ENCODE measurements around the gene PHF19. TPM values are rescaled to one million over a fixed set of nuclear protein-coding genes. Genes with fewer than 3 reads are reported as not detected.
A peak's percentile ranks its signal among the peaks of the same experiment; 100 is the strongest.

PHF19 gene
- total RNA-seq, 2 experiments from 2014 or later = 60.3 to 63.0 TPM

DNA sequence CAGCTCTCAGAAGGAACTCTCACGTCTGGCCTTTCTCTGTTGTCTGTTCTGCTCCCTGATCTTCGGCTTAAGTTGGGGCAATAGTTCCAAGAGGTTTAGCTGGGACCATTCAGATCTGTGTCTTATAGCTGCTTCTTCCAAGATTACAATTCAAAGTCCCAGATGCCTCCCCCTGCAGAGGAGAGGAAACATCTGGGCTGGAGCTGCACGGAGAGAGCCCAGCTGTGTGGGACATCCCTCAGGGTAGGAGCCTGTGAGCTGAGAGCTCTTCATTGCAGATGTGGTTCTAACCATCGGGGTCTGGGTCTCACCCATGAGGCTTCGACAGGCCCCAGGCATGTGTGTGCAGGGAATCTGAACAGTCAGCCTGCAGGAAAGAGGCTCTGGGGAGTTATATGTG lies 9.0 kb upstream of the PHF19 start:
- ATAC-seq (ENCODE audit: poor library complexity) = no peak

DNA sequence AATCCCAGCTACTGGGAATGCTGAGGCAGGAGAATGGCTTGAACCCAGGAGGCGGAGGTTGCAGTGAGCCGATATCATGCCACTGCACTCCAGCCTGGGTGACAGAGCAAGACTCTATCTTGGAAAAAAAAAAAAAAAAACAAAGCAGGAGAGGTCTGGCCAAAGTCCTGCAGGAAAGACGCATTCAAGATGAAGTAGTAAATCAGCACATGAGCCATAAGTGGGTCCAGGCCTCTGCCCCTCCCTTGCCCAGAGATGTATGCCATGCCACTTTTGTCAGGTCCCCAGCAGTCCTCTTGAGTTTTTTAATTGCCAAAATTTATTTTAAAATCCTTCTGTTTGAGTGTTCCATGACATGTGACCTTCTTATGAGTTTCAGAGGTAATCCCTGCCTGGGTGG lies 8.5 kb upstream of the PHF19 start:
- intact Hi-C loops (cut with DNase I, micrococcal nuclease) = no loop called here
- Histone ChIP-seq H3K27me3 (ENCODE audit: control insufficient read depth in 1 of 2, insufficient read depth in 2 of 2, low read length in 2 of 2) (no peaks in the 10 kb centered on the region), H3K27ac (ENCODE audit: low read depth in 1 of 2, low read length in 2 of 2) (no peak overlapping the region), H3K4me3 (ENCODE audit: low read length) (no peak overlapping the region), H3K36me3 (ENCODE audit: insufficient read depth, low read length) (no peaks in the 10 kb centered on the region), H3K9me3 (ENCODE audit: control insufficient read depth in 1 of 2, insufficient read depth in 1 of 2, low read length in 2 of 2) (no peaks in the 10 kb centered on the region), H3K4me1 (ENCODE audit: insufficient read depth, low read length) (peaks cover 68% of the 10 kb centered on the region)
- Mint-ChIP-seq H3K27me3 (no peaks in the 10 kb centered on the region), H3K27ac (no peak overlapping the region), H3K4me1 (ENCODE audit: low read depth) (peaks cover 69% of the 10 kb centered on the region), H3K4me3 (no peak overlapping the region), H3K9me3 (no peaks in the 10 kb centered on the region), H3K36me3 (ENCODE audit: low read depth) (no peaks in the 10 kb centered on the region)
- ChIA-PET CTCF (interaction anchor here (1.2 to 1.9 kb wide), 2 partner anchors 18 to 39 kb away, joined by 3 to 5 read pairs; no protein-coding TSS in a partner anchor), POLR2A (interaction anchor here (1.3 to 36.2 kb wide), 4 partner anchors 12 to 44 kb away, joined by 7 to 1343 read pairs (median 330); partner anchors contain the start of gene TRAF1)
- TF ChIP-seq, protein P1, sequence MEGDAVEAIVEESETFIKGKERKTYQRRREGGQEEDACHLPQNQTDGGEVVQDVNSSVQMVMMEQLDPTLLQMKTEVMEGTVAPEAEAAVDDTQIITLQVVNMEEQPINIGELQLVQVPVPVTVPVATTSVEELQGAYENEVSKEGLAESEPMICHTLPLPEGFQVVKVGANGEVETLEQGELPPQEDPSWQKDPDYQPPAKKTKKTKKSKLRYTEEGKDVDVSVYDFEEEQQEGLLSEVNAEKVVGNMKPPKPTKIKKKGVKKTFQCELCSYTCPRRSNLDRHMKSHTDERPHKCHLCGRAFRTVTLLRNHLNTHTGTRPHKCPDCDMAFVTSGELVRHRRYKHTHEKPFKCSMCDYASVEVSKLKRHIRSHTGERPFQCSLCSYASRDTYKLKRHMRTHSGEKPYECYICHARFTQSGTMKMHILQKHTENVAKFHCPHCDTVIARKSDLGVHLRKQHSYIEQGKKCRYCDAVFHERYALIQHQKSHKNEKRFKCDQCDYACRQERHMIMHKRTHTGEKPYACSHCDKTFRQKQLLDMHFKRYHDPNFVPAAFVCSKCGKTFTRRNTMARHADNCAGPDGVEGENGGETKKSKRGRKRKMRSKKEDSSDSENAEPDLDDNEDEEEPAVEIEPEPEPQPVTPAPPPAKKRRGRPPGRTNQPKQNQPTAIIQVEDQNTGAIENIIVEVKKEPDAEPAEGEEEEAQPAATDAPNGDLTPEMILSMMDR (IDR thresholded peaks at IDR 0.05) = no peak
- ATAC-seq (ENCODE audit: poor library complexity) (no peak), DNase-seq (no peak)

More for the DNA sequence above, 9.0 kb upstream of the PHF19 start:
- POLR2A ChIA-PET = interaction anchor here (0.8 to 36.2 kb wide), 6 partner anchors 10 to 93 kb away, joined by 3 to 1343 read pairs (median 46); partner anchors contain the start of gene TRAF1
- CTCF ChIA-PET = interaction anchor here (1.2 kb wide), 1 partner anchor 40 kb away, joined by 3 read pairs; no protein-coding TSS in a partner anchor
- Mint-ChIP-seq H3K27ac (peak overlapping the region; percentile 72), H3K36me3 (ENCODE audit: low read depth) (no peaks in the 10 kb centered on the region), H3K4me1 (ENCODE audit: low read depth) (peaks cover 69% of the 10 kb centered on the region), H3K9me3 (no peaks in the 10 kb centered on the region), H3K4me3 (no peak overlapping the region), H3K27me3 (no peaks in the 10 kb centered on the region)
- H3K27ac ChIP-seq (ENCODE audit: low read depth in 1 of 2, low read length in 2 of 2) = no peak overlapping the region
- peaks cover 68% of the 10 kb centered on the region for H3K4me1 ChIP-seq (ENCODE audit: insufficient read depth, low read length)
- H3K9me3 ChIP-seq (ENCODE audit: control insufficient read depth in 1 of 2, insufficient read depth in 1 of 2, low read length in 2 of 2) = no peaks in the 10 kb centered on the region
- intact Hi-C loops (cut with DNase I, micrococcal nuclease) = no loop called here
- TF ChIP-seq, protein P1 (IDR thresholded peaks at IDR 0.05) = no peak
- H3K4me3 ChIP-seq (ENCODE audit: low read length) = no peak overlapping the region
- DNase-seq = no peak
- no peaks in the 10 kb centered on the region for H3K27me3 ChIP-seq (ENCODE audit: control insufficient read depth in 1 of 2, insufficient read depth in 2 of 2, low read length in 2 of 2)
- H3K36me3 ChIP-seq (ENCODE audit: insufficient read depth, low read length) = no peaks in the 10 kb centered on the region

DNA sequence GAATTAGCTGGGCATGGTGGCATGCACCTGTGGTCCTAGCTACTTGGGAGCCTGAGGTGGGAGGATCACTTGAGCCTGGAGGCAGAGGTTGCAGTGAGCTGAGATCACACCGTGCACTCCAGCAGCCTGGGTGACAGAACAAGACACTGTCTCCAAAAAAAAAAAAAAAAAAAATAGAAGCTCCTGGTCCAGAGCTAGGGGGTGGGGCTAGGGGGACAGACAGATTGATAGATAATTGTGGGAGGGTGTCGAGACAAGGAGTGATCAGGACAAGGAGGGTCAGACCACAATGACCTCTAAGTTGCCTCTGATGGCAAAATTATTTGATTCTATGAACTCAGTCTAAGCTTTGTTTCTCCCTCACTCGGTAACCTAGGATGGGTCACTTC lies 6.6 kb upstream of the PHF19 start:
- no peak for ATAC-seq (ENCODE audit: poor library complexity)
- Mint-ChIP-seq H3K27me3 (no peaks in the 10 kb centered on the region), H3K4me3 (peak overlapping the region; percentile 34), H3K9me3 (no peaks in the 10 kb centered on the region), H3K4me1 (ENCODE audit: low read depth) (peaks cover 67% of the 10 kb centered on the region), H3K36me3 (ENCODE audit: low read depth) (no peaks in the 10 kb centered on the region), H3K27ac (peak overlapping the region; percentile 78)
- intact Hi-C loops (cut with DNase I, micrococcal nuclease) = no loop called here
- Histone ChIP-seq H3K36me3 (ENCODE audit: insufficient read depth, low read length) (no peaks in the 10 kb centered on the region), H3K4me3 (ENCODE audit: low read length) (no peak overlapping the region), H3K27me3 (ENCODE audit: control insufficient read depth in 1 of 2, insufficient read depth in 2 of 2, low read length in 2 of 2) (no peaks in the 10 kb centered on the region), H3K27ac (ENCODE audit: low read depth in 1 of 2, low read length in 2 of 2) (no peak overlapping the region), H3K4me1 (ENCODE audit: insufficient read depth, low read length) (peaks cover 68% of the 10 kb centered on the region), H3K9me3 (ENCODE audit: control insufficient read depth in 1 of 2, insufficient read depth in 1 of 2, low read length in 2 of 2) (no peaks in the 10 kb centered on the region)
- ChIA-PET CTCF (interaction anchor here (1.6 to 2.2 kb wide), 3 partner anchors 14 to 16 kb away, joined by 5 to 9 read pairs (median 5); no protein-coding TSS in a partner anchor), POLR2A (interaction anchor here (1.1 to 36.2 kb wide), 6 partner anchors 9 to 238 kb away, joined by 4 to 1343 read pairs (median 17); partner anchors contain the start of gene TRAF1)
- no peak for DNase-seq
- TF ChIP-seq, protein P1 (IDR thresholded peaks at IDR 0.05) = no peak

Measured in CD4-positive, alpha-beta T cell (primary cell).